ENCODE data around the gene PID1. TPM values are rescaled to one million over a fixed set of nuclear protein-coding genes. Genes with fewer than 3 reads are reported as not detected.

The PID1 gene
- total RNA-seq, 1 experiment from 2014 or later, result 0.15 TPM

DNA sequence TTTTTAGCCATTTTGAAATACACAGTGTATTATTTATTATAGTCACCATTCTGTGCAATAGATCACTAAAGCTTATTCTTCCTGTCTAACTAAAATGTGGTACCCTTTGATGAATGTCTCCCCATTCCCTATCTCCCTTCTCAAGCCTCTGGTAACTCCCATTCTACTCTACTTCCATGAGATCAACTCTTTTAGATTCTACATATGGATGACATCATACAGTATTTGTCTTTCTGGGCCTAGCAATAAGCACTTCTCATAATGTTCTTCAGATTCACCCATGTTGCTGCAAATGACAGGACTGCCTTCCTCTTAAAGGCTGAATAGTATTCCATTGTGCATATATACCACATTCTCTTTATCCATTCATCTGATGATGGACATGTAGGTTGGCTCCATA is 210.9 kb downstream of the PID1 start:
- H2AFZ ChIP-seq (ENCODE audit: low read depth, low read length, poor library complexity, severe bottlenecking), result no peak overlapping the region
- H3K27ac ChIP-seq (ENCODE audit: low read depth, low read length), result no peak overlapping the region
- ChIA-PET RAD21 (ENCODE audit: low non-redundant PET in 1 of 2, low total read pairs in 2 of 2, uncharacterized antibody in 2 of 2, unreplicated experiment in 2 of 2) (no interaction called here), CTCF (no interaction called here), POLR2A (no interaction called here)
- no peak overlapping the region for H3K9ac ChIP-seq (ENCODE audit: low read length)
- no peak overlapping the region for H3K4me2 ChIP-seq (ENCODE audit: low read length)
- H3K27me3 ChIP-seq (ENCODE audit: insufficient read depth, low read length), result no peaks in the 10 kb centered on the region
- H3K36me3 ChIP-seq (ENCODE audit: control insufficient read depth in 1 of 2, insufficient read depth in 2 of 2, low read length in 2 of 2), result no peaks in the 10 kb centered on the region
- H3K4me3 ChIP-seq (replicated peaks in 1 of 2; ENCODE audit: low read depth in 1 of 2, low read length in 2 of 2), result no peak overlapping the region
- no peak for DNase-seq (ENCODE audit: low read depth, low spot score)
- H3K4me1 ChIP-seq (ENCODE audit: control insufficient read depth in 1 of 2, insufficient read depth in 2 of 2, low read length in 2 of 2), result no peaks in the 10 kb centered on the region
- no peaks in the 10 kb centered on the region for H3K9me3 ChIP-seq (ENCODE audit: control insufficient read depth in 1 of 2, insufficient read depth in 1 of 2, low read depth in 1 of 2, low read length in 2 of 2)
- no peak for ATAC-seq
- no peaks in the 10 kb centered on the region for H3K9me2 ChIP-seq (ENCODE audit: insufficient read depth)
- intact Hi-C loops (cut with micrococcal nuclease), result no loop called here
- no peaks in the 10 kb centered on the region for H3K79me2 ChIP-seq (ENCODE audit: insufficient read depth, low read length)
- TF ChIP-seq, protein P1, sequence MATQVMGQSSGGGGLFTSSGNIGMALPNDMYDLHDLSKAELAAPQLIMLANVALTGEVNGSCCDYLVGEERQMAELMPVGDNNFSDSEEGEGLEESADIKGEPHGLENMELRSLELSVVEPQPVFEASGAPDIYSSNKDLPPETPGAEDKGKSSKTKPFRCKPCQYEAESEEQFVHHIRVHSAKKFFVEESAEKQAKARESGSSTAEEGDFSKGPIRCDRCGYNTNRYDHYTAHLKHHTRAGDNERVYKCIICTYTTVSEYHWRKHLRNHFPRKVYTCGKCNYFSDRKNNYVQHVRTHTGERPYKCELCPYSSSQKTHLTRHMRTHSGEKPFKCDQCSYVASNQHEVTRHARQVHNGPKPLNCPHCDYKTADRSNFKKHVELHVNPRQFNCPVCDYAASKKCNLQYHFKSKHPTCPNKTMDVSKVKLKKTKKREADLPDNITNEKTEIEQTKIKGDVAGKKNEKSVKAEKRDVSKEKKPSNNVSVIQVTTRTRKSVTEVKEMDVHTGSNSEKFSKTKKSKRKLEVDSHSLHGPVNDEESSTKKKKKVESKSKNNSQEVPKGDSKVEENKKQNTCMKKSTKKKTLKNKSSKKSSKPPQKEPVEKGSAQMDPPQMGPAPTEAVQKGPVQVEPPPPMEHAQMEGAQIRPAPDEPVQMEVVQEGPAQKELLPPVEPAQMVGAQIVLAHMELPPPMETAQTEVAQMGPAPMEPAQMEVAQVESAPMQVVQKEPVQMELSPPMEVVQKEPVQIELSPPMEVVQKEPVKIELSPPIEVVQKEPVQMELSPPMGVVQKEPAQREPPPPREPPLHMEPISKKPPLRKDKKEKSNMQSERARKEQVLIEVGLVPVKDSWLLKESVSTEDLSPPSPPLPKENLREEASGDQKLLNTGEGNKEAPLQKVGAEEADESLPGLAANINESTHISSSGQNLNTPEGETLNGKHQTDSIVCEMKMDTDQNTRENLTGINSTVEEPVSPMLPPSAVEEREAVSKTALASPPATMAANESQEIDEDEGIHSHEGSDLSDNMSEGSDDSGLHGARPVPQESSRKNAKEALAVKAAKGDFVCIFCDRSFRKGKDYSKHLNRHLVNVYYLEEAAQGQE (IDR thresholded peaks at IDR 0.05; ENCODE audit: low read depth), result no peak
- TF ChIP-seq, protein P2, sequence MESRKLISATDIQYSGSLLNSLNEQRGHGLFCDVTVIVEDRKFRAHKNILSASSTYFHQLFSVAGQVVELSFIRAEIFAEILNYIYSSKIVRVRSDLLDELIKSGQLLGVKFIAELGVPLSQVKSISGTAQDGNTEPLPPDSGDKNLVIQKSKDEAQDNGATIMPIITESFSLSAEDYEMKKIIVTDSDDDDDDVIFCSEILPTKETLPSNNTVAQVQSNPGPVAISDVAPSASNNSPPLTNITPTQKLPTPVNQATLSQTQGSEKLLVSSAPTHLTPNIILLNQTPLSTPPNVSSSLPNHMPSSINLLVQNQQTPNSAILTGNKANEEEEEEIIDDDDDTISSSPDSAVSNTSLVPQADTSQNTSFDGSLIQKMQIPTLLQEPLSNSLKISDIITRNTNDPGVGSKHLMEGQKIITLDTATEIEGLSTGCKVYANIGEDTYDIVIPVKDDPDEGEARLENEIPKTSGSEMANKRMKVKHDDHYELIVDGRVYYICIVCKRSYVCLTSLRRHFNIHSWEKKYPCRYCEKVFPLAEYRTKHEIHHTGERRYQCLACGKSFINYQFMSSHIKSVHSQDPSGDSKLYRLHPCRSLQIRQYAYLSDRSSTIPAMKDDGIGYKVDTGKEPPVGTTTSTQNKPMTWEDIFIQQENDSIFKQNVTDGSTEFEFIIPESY (IDR thresholded peaks at IDR 0.05; ENCODE audit: extremely low read depth, insufficient replicate concordance, low read length), result no peak
- TF ChIP-seq RAD21 (IDR thresholded peaks at IDR 0.05; ENCODE audit: low read depth), result no peak
- no peak for TF ChIP-seq CTCF (IDR thresholded peaks at IDR 0.05 in 2 of 3, conservative IDR thresholded peaks at IDR 0.05 in 1 of 3; ENCODE audit: borderline replicate concordance in 1 of 3, insufficient read depth in 1 of 3, low read depth in 2 of 3, low read length in 2 of 3)
- no TSS peak for BruUV-seq (replicated peaks)
- no peaks in the 10 kb centered on the region for H4K20me1 ChIP-seq (ENCODE audit: insufficient read depth)

Measured in HCT116 (cell line).